Gastroesophageal sphincter (tissue), 4 donors: ENCODE data around the gene CUL9. TPM values are rescaled to one million over a fixed set of nuclear protein-coding genes. Genes with fewer than 3 reads are reported as not detected.

Experiments
- ATAC-seq: fragments of 150-250 bp; one replicate; pipeline ENCODE4 v1.9.1; 2016; ENCODE audit warnings: mild to moderate bottlenecking, moderate library complexity
- H3K27ac ChIP-seq, 4 donors: fragments of 200-600 bp; sonication (generic) in 3 of 4; 1 replicate in 3 of 4; 2 replicates in 1 of 4; pipeline ENCODE4 v1.5.1; 2016 to 2019
- H3K27me3 ChIP-seq: fragments of 200-600 bp; sonication (generic); one replicate; pipeline ENCODE4 v1.5.1; 2019
- H3K36me3 ChIP-seq, 2 donors: fragments of 200-600 bp; sonication (generic); one replicate each; pipeline ENCODE4 v1.5.1; 2019; ENCODE audit warnings: control low read depth in 1 of 2
- H3K4me1 ChIP-seq, 3 donors: fragments of 200-600 bp; sonication (generic); 1 replicate in 2 of 3; 2 replicates in 1 of 3; pipeline ENCODE4 v1.5.1; 2016 to 2019; ENCODE audit warnings: control low read depth in 2 of 3
- H3K4me3 ChIP-seq, 2 donors: fragments of 200-600 bp; sonication (generic); one replicate each; pipeline ENCODE4 v1.5.1; 2019; ENCODE audit warnings: mild to moderate bottlenecking in 1 of 2, moderate library complexity in 1 of 2
- H3K9me3 ChIP-seq, 3 donors: fragments of 200-600 bp; sonication (generic); one replicate each; pipeline ENCODE4 v1.5.1; 2017 to 2019; ENCODE audit warnings: control low read depth in 2 of 3
- EP300 ChIP-seq: sonication (generic); formaldehyde crosslinking; IDR thresholded peaks from one replicate; pipeline ENCODE4 v1.6.1; 2017; ENCODE audit warnings: antibody characterized with exemption, mild to moderate bottlenecking
- POLR2A ChIP-seq, 2 donors: fragments of 450-650 bp; IDR thresholded peaks; one replicate each; pipeline ENCODE4 v1.6.1; 2017; ENCODE audit warnings: antibody characterized with exemption in 2 of 2, mild to moderate bottlenecking in 2 of 2, moderate library complexity in 1 of 2
- POLR2AphosphoS5 ChIP-seq: sonication (generic); formaldehyde crosslinking; IDR thresholded peaks from one replicate; pipeline ENCODE4 v1.6.1; 2017; ENCODE audit warnings: antibody characterized with exemption
- WGBS, 2 donors: methylation state at CpG; one replicate each; pipeline ENCODE4 v1.1.5; 2018; ENCODE audit warnings: low coverage in 1 of 2; 5-methylcytosine and 5-hydroxymethylcytosine counted together
- total RNA-seq, 4 donors: library from RNA; depleted of rRNA; stranded (reverse); fragments of >200 nt; gene quantifications; one replicate each; pipeline ENCODE4 v1.1.0, GENCODE V29; 2016
- TF ChIP-seq, protein P1 (sequence below), 4 experiments: fragments of 200-600 bp in 2 of 4; fragments of 450-650 bp in 2 of 4; sonication (generic) in 1 of 4; IDR thresholded peaks; one replicate each; pipeline ENCODE4 v1.5.1; 2017 to 2019; ENCODE audit warnings: antibody characterized with exemption in 4 of 4, mild to moderate bottlenecking in 2 of 4, moderate library complexity in 2 of 4

The CUL9 gene
- total RNA-seq, 4 donors from 2014 or later: 23.2 to 36.6 (median 24.2) TPM

DNA sequence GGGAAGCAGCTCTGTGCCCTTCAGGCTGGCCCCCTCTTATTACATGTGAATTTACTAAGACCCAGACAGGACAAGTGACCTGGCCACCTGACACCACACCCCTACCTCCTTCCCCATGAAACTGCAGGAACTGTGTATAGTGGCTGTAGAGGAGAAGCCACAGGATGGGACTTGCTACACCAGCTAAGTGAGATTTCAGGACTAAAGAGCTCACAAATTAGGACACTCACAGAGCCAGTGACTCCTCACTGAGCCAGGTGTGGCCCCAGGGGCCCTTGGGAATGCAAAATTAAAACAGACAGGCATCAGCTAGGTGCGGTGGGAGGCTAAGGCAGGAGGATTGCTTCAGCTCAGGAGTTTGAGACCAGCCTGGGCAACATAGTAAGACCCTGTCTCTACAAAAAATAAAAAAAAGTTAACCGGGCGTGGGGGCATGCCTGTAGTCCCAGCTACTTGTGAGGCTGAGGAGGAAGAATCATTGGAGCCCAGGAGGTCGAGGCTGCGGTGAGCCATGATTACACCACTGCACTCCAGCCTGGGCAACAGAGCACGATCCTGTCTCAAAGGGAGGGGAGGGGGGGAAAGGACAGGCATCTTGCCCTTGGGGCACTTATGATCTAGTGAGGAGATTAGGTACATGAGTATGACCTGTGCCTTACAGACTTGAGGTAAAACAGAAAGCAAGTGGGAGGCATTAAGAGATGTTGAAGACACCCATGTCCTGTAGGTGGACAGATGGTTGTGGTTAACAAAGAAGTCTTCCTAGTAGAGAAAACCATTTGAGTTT is 34.1 kb upstream of the CUL9 start:
- Histone ChIP-seq H3K27ac (no peak overlapping the region), H3K4me3 (no peak overlapping the region), H3K27me3 (no peaks in the 10 kb centered on the region), H3K9me3 (no peaks in the 10 kb centered on the region), H3K36me3 (no peaks in the 10 kb centered on the region), H3K4me1 (peaks cover 0 to 25% (median 6%) of the 10 kb centered on the region in 3 donors)
- WGBS, 2 donors: 87 to 94% methylated on average over 4 to 6 of the region's 6 CpGs
- ATAC-seq: no peak
- TF ChIP-seq POLR2A (IDR thresholded peaks at IDR 0.05) (no peak), POLR2AphosphoS5 (no peak)
- TF ChIP-seq, protein P1, sequence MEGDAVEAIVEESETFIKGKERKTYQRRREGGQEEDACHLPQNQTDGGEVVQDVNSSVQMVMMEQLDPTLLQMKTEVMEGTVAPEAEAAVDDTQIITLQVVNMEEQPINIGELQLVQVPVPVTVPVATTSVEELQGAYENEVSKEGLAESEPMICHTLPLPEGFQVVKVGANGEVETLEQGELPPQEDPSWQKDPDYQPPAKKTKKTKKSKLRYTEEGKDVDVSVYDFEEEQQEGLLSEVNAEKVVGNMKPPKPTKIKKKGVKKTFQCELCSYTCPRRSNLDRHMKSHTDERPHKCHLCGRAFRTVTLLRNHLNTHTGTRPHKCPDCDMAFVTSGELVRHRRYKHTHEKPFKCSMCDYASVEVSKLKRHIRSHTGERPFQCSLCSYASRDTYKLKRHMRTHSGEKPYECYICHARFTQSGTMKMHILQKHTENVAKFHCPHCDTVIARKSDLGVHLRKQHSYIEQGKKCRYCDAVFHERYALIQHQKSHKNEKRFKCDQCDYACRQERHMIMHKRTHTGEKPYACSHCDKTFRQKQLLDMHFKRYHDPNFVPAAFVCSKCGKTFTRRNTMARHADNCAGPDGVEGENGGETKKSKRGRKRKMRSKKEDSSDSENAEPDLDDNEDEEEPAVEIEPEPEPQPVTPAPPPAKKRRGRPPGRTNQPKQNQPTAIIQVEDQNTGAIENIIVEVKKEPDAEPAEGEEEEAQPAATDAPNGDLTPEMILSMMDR (IDR thresholded peaks at IDR 0.05): no peak

- Histone ChIP-seq H3K4me1 (peaks cover 0 to 11% (median 0%) of the 10 kb centered on the region in 3 donors), H3K36me3 (no peaks in the 10 kb centered on the region), H3K9me3 (no peaks in the 10 kb centered on the region), H3K27me3 (no peaks in the 10 kb centered on the region), H3K27ac (no peak overlapping the region), H3K4me3 (no peak overlapping the region)
- ATAC-seq: no peak
- WGBS, 2 donors: 80% methylated on average over 1 of the region's 1 CpG; no CpG with 5 or more reads in 1 of the 2 donors
- no peak for TF ChIP-seq EP300
- no peak for TF ChIP-seq POLR2AphosphoS5
- TF ChIP-seq POLR2A (IDR thresholded peaks at IDR 0.05): no peak
- TF ChIP-seq, protein P1 (IDR thresholded peaks at IDR 0.05): no peak
Observed at GRCh38 chr6:43149265-43149664, 32.7 kb upstream of the CUL9 start.

DNA sequence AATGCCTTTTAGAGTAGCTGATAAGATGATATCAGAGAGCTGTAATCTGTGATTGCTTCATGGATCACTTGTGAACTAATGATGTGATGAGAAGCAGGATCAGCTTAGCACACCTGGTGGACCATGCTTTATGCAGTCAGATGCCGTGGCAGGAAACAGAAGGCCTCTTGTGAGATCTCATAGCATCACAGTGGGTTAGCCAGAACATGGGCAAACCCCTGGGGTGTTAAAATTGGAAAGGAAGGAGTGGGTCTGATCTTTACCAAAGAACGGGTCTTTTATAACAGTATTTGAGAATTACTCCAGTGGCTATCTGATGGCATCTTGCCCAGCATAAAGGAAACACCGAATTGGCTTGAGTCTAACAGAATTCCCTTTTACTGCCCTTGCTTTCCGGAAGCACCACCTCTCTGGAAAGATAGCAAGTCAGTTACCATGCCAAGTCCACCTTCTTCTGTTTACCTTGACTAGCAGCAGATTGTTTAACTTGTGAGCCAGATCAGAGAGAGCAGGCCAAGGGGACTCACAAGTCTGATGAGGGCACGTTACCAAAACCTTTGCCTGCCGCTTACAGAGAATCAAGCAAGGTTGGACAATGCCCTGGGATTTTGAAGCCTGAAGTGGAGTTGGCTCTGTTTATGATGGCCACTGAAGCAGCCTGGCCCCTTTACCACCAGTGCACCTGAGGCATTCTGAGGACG is 31.8 kb upstream of the CUL9 start:
- Histone ChIP-seq H3K36me3 (no peaks in the 10 kb centered on the region), H3K4me3 (no peak overlapping the region), H3K9me3 (no peaks in the 10 kb centered on the region), H3K27me3 (no peaks in the 10 kb centered on the region), H3K4me1 (peaks cover 0 to 11% (median 0%) of the 10 kb centered on the region in 3 donors), H3K27ac (no peak overlapping the region)
- TF ChIP-seq POLR2AphosphoS5: no peak
- no peak for TF ChIP-seq POLR2A (IDR thresholded peaks at IDR 0.05)
- TF ChIP-seq, protein P1 (IDR thresholded peaks at IDR 0.05): no peak
- TF ChIP-seq EP300: no peak
- WGBS, 2 donors: 4 to 35% methylated on average over 3 to 7 of the region's 7 CpGs
- ATAC-seq: no peak

DNA sequence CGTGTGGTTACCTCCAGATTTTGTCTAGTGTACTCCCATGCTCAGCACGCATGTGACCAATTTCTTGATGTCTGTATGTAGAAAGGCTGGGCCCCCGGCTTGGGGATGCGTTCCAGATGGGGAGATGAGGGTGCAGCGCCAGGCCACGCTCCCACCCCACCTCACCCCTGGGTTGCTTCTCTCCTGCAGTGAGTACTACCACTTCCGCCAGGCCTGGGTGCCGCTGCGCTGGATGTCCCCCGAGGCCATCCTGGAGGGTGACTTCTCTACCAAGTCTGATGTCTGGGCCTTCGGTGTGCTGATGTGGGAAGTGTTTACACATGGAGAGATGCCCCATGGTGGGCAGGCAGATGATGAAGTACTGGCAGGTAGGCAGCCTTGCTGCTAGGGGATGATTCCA is 22.4 kb upstream of the CUL9 start:
- no peak overlapping the region for H3K4me3 ChIP-seq
- WGBS, 2 donors: 81 to 84% methylated on average over 2 to 4 of the region's 11 CpGs
- TF ChIP-seq, protein P1 (IDR thresholded peaks at IDR 0.05): no peak
- no peak for TF ChIP-seq EP300

GRCh38 chr6:43163899-43164298 is 18.1 kb upstream of the CUL9 start:
- no peaks in the 10 kb centered on the region for H3K36me3 ChIP-seq
- ATAC-seq: no peak
- H3K9me3 ChIP-seq: no peaks in the 10 kb centered on the region
- TF ChIP-seq POLR2AphosphoS5: no peak
- TF ChIP-seq, protein P1 (IDR thresholded peaks at IDR 0.05): no peak
- no peak for TF ChIP-seq POLR2A (IDR thresholded peaks at IDR 0.05)
- no peak for TF ChIP-seq EP300
- H3K4me1 ChIP-seq: no peaks in the 10 kb centered on the region
- H3K27ac ChIP-seq: no peak overlapping the region
- H3K27me3 ChIP-seq: no peaks in the 10 kb centered on the region
- H3K4me3 ChIP-seq: no peak overlapping the region

More for the DNA sequence above, 22.4 kb upstream of the CUL9 start:
- ATAC-seq: no peak
- Histone ChIP-seq H3K9me3 (no peaks in the 10 kb centered on the region), H3K36me3 (no peaks in the 10 kb centered on the region), H3K27ac (no peak overlapping the region), H3K4me1 (no peaks in the 10 kb centered on the region), H3K27me3 (no peaks in the 10 kb centered on the region)
